Activated T-cell treated with anti-CD3 and anti-CD28 coated beads for 48 hours (primary cell): Measurements from ENCODE around the gene KCTD11.
A peak's percentile ranks its signal among the peaks of the same experiment; 100 is the strongest.
"Not testable (repeated sequence)": the region's sequence is repeated elsewhere in the genome, so short reads cannot be mapped to it uniquely, and the experiment has no call there.

Source experiments
- DNase-seq: peaks from one replicate; pipeline ENCODE4 v3.0.0-alpha.2; 2020; ENCODE audit warnings: low read depth

The KCTD11 gene

DNA sequence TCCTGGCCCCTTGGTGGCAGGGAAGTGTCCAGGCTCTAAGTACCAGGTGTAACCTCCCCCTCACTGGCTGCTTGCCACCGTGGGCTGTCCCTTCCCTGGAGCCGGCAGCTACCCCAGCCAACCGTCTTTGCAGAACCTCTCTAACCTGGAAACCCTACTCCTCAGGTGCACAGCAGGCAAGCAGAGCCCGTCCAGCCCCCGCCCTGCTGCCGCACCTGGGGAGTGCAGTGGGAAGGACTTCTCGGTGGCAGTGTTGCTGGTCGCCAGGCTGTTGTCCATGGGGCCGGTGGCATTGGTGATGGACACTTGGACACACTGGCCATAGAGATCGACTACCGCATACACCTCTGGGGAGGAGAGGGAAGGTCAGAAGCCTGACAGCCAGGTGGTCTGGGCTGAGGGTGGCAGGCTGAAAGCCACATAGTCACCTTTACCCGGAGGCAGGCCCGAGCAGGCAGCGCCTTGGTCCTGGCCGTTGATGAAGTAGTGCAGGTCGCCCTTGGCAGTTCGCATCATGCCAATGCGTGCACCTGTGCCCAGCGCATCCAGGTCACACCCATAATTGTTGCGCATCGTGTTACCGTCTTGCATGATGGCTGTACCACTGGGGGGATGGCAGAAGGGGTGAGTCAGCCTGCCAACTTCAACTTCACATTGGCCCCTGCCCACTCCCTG is 29.3 kb upstream of the KCTD11 start:
- DNase-seq, result no peak

DNA sequence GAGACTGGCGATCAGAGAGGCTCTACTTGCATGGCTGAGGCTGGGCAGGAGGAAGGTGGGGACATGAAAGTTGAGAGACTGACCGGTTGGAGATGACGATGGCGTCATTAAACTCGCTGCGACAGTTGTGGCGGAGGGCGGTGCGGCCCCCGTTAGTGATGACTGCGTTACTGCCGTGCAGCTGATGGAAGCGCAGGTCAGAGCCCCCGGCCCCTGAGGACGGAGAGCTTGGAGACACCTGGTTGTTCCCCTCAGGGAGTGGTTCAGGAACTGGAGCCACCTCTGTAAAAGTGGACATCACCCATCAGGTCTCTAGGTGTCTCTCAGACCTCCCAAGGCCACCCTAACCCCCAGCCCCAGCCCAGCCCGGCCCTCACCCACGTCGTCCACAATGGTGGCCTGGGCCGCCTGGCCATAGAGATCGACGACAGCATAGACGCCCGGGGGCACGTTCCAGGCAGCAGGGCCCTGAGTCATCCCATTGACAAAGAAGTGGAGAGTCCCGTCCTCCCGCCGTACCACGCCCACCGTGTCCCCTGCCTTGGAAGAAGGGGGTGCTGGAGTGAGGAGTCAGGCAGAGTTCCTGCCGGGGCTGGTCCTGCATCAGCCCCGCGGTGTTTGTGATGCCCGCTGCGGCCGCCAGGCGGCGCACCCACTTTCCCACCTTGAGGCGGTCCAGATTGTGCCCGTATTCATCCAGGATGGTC is 28.1 kb upstream of the KCTD11 start:
- DNase-seq, result peak; percentile 52

DNA sequence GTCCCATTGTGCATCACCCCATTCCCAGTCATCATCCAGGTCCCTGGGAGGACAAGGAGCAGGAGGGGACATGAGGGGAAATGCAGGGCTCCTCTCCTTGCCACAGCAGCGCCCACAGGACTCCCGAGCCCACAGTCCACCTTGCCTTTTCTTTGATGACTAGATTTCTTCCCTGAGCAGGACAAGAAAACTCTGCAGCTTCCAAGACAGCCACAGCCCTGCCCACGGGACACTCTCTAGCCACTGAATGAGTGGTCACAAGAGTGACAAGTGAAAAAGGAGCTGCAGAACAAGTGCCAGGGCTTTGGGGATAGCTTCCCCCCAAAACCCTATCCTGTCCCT is 27.6 kb upstream of the KCTD11 start:
- DNase-seq, result no peak

DNA sequence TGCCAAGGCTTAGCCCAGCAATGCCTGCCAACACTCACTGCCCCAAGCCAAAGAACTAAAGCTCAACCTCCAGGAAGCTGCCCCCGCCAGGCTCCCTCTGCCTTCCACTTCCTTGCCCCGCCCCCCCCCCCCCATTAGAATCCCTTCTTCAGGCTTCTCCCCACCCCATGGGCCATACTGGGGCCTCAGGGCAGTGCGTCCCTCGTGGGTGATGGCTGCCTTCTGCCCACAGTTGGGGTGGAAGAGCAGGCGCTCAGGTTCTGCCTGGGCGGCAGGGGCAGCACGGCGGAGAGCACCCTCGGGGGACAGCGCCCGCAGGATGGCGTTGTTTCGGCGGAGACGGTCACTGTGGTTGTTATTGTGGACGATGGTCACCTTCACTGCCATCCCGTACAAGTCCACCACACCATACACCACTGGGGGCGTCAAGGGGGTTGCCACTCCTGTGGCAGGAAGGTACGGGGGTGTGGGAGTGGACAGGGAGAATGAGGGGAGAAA is 26.9 kb upstream of the KCTD11 start:
- DNase-seq, result no peak

DNA sequence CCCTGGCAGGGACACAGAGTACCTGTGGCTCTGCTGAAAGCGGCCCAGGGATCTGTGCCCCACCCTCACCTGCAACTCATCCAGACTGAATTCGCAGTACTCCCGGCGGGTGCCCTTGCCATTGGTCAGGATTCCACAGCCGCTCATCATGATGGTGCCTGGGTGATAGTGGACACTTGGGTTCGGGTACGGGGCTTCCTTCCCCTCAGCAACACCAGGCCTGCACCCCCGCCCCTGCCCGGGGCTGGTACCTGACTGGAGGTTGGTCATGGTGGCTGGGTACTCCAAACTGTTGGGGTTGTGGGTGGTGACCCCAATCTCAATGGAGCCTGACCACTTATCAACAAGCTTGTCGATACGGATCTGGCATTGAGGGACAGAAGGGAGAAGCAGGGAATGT is 25.8 kb upstream of the KCTD11 start:
- DNase-seq, result no peak

DNA sequence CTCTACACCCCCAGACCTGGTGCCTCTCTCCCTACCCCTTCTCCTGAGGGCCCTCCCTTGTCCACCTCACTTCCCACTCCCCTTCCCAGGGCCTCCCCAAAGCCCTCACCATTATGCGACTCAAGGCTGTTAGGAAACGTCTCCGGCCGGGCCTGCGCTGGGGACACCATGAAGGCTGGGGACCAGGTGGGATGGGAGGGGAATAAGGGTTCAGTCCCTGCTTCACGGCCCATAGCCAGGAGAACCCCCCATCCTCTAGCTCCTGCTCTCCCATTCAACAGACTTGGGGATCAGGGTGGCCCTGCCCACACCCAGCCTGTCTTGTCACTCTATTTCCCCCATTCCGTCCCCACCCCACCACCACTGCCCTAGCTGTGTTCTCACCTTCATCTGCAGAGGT is 24.9 kb upstream of the KCTD11 start:
- DNase-seq, result no peak

DNA sequence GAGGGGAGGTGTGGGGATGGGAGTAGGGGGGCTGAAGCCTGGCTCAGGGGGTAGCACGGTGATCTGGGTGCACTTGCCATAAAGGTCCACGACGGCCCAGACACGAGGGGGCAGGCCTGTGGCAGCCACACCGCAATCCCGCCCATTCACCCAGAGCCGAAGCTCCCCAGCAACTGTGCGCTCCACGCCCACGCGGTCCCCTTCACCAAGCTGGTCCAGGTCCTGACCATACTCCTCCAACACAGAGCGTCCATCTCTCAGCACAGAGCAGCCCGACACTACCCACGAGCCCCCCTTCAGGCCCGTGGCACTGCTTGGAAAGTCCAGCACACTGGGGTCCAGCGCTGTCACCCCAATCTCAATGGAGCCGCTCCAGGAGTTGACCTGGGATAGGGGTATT is 24.5 kb upstream of the KCTD11 start:
- no peak for DNase-seq

DNA sequence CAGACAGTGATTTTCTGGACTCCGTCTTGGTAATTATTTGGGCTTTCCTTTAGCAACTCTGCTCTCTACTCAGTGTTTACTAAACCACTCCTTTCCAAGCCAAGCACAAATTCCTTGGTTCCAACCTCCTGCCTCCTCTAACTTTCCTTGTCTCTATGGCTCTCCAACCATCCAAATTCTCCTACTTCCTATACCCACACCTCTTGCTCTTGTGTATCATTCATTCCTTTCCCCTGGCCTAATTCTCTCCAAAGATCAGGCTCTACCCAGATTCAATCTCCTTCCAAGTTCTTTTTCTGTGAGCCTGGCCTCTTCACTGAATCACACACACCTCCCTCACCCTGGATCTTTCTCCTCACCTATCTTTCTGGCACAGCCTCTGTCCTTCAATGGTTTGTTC is 24.0 kb upstream of the KCTD11 start:
- DNase-seq, result no peak

DNA sequence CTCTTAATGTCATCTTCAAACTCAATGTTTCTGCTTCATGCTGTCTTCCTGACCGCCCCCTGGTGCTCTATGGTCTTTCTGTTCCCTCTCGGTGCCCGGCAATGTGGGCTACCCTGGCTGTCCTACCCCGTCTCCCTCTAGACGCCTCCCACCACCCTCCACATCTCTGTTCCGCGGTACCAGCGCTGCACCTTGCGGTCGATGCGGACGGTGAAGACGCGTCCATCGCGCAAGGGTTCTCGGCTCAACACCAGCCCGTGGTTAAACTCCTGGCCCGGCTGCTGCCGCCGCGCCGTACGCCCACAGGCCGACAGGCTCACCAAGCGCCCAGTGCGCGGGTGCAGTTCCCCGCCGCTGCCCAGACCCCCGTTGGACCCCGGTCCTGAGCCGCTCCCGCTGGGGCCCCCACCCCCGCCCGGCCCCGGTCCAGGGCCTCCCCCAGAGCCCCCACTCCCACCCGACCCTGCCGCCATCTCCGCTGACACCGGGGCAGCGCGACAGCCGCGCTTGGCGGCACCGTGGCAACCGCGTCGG is 23.1 kb upstream of the KCTD11 start, which contains the start of gene NEURL4:
Gene NEURL4, minus strand, starts transcription at position 496 of the 534 bp plus-strand sequence. Its CDS starts 23 bp downstream, at position 473.
- no peak for DNase-seq

DNA sequence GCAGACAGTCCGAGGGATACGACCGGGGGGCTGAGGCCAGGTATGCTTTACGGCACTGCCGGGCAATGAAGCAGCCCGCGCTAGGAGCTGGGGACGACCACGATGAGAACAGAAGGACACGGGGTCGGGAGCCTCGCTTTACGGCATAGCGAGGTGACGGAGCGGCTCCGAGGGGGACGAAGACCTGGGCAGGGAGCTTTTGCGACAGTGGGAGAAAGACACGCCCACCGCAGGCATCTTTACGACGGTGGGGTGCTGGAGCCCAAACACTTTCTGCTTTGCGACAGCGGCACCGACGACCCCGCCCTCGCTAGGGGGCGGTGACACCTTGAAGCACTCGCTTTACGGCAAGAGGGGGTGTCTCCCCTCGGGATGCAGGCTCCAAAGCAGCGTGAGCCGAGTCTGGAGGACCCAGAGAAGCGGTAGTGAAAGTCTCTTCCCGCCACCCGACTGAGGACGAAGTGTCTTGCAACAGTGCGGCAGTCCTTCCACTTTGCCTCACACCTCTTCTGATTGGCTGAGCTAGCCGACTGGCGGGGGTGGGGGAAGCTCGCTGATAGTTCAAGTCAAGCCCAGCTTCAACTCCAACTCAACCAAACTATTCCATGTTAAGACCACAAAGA is 22.5 kb upstream of the KCTD11 start:
- peak; percentile 93 for DNase-seq

DNA sequence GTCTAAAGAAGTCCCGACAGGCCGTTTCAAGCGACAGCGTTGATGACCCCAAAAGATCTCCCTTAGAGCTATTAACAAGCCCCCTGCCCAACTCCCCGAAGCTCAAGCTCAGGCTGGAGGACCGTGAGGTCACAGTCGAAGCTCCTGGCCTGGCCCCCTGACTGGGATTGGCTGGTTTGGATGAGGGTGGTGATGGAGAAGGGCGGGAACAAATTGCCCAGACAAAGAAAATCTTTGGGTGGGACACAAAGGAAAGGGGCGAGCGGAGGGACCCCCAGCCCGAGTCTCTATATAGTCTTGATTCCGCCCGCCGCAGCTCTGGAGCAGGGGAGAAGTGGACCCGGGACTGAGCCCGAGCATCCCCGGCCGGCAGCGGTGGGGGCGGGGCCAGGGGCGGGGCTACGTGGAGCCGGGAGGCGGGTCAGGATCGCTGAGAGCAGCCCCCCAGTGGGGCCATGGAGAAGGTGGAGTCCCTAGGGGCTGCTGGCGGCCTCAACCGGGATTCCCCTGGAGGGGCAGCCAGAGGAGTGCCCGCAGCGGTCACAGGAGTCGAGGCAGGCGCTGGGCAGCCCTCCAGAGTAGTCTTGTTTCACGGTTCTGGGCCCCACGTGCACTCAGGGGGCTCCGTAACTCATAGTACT is 21.8 kb upstream of the KCTD11 start:
- peak; percentile 74 for DNase-seq

DNA sequence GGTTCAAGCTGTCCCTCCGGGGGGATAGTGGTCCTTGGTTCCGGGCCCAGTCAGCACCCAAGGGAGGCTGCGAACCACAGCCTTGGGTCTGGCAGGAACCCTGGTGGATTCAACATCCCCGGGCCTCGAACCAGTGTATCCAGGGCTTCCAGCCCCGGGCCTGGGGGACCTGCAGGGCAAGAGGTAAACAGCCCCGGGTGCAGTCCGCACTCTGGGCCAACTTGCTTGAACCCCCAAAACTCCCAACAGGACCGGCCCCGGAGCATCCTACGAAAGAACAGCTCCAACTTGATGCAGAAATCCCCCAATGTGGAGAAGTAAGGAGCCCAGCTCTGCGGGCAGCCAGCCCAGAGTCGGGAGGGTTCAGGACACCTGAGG is 21.3 kb upstream of the KCTD11 start:
- DNase-seq, result no peak

DNA sequence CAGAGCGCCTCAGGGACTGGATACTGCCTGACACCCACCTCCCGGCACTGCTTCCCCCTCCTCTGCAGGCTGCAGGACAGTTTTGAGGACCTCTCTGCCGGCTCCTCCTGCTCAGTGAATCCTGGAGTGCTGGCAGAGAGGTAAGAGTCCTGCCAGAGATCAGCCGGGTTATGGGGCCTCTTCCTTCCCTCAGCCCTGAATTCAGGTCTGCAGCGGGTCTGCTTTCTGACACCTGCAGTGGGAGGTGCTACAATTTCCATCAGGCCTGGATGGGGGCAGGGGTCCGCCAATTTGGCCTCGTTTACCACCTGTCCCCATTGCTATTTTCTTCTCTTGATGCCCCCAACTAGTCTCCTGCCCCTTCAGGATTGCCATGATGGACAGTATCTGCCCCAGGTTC is 19.9 kb upstream of the KCTD11 start:
- no peak for DNase-seq

DNA sequence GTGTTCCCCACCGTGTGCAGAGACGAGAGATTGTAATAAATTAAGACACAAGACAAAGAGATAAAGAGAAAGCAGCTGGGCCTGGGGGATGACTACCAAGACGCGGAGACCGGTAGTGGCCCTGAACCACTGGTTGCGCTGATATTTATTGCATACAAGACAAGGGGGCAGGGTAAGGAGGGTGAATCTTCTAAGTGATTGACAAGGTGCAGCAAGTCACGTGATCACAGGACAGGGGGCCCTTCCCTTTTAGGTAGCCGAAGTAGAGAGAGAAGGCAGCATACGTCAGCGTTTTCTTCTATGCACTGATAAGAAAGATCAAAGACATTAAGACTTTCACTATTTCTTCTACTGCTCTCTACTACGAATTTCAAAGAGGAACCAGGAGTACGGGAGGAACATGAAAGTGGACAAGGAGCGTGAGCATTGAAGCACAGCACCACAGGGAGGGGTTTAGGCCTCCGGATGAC is 19.3 kb upstream of the KCTD11 start:
- DNase-seq, result not testable (repeated sequence)

DNA sequence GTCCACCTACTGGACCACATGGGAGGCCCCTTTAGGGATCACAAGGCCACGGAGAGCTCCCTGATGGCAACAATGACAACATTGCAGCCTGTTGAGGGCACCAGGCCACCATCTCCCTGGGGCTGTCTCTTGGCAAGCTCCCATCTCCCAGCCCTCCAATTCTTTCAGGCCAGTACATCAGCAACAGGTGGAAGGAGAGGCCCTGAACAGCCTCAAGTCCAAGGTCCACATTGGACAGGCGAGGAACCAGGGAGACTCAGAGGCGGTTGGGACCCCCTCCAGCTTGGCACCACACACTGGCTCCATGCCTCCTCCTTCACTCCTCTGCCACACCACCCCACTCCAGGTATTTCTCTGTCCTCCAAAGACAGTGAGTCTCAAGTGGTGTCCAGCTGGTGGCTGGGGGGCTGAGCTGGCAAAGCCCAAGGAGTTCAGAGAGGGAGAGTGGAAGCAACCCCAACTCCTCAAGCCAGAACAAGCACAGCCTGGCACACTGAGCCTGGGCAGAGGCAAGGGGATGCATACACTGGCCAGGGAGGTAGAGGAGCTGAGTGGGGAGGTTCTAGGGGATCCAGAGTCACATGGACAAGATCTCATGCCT is 16.9 kb upstream of the KCTD11 start:
- no peak for DNase-seq

DNA sequence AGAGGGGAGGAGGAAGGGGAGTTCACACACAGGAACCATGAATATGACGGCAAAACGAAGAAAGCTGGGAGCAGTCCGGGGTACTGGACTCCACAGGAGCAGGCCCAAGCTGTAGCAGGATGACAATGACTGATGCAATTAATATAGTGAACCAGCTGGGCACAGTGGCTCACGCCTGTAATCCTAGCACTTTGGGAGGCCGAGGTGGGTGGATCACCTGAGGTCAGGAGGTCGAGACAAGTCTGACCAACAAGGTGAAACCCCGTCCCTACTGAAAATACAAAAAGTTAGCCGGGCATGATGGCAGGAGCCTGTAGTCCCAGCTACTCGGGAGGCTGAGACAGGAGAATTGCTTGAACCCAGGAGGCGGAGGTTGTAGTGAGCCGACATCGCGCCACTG is 16.2 kb upstream of the KCTD11 start:
- not testable (repeated sequence) for DNase-seq

DNA sequence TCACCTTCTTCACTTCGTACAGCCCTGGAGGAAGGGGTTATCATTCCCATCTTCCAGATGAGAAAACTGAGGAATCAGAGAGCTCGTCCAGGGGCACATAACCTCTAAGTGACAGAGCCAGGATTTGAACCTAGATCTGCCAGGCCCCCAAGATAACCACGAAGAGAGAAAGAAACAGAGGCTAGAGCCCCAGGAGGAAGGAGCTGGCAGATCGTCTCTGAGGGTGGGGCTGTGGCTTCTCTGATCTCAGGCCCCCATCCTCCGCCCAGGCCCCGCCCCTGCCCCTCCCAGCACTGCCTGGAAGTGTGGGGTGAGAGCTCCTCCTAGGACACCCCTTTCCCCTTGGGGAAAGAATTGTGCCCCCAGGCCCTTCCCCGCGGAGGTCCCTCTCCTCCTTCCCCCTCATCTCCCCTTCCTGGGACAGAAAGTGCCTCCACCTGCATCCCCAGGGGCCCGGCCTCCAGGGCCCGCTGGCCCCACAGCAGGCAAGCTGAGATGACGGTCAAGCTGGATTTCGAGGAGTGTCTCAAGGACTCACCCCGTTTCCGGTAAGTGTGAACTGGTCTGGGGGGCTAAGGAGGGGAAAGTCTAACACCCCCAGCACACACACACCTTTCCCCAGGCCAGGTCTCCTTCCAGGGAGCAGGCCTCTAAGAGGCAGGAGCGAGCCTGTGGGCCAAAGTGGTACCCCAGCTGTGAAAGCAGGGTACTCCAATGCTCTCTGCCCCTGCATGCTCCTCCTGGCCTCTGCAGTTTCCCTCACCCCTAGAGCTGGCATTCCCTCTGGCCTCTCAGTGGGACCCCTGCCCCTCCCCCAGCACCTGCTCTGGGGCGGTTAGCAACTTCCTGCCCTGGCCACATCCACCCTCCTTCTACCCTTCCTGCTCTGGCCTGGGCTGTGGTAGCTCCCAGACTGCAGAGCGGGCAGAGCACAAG is 15.5 kb upstream of the KCTD11 start, which contains the start of gene ACAP1:
Gene ACAP1, plus strand, starts transcription at position 290 of the 936 bp plus-strand sequence. Its CDS starts 206 bp downstream, at position 496.
- peak; percentile 83 for DNase-seq

DNA sequence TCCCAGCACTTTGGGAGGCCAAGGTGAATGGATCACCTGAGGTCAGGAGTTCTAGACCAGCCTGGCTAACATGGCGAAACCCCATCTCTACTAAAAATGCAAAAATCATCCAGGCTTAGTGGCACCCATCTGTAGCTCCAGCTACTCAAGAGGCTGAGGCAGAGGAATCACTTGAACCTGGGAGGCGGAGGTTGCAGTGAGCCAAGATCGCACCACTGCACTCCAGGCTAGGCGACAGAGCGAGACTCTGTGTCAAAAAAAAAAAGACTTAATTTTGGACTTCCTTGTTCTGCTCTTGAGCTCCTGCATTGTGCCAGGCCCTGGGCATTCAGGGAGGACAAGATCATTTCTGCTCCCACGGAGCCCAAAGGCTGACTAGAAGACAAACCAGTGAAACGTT is 14.4 kb upstream of the KCTD11 start:
- DNase-seq, result not testable (repeated sequence)

DNA sequence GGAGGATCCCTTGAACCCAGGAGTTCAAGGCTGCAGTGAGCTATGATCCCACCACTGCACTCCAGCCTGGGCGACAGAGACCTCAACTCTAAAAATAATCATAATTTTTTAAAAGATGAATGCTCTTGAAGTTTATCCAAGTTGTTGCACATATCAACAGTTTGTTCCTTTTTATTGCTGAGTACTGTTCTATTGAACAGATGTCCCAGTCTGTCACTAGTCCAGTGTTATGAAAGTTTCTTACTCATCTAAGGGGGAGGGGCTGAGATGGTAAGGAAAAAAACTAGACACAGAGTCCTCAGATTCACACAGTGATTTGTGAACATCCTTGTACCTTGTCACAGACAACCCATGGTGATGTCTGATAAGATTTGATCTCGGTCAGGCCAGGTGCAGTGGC is 11.8 kb upstream of the KCTD11 start:
- DNase-seq, result no peak

DNA sequence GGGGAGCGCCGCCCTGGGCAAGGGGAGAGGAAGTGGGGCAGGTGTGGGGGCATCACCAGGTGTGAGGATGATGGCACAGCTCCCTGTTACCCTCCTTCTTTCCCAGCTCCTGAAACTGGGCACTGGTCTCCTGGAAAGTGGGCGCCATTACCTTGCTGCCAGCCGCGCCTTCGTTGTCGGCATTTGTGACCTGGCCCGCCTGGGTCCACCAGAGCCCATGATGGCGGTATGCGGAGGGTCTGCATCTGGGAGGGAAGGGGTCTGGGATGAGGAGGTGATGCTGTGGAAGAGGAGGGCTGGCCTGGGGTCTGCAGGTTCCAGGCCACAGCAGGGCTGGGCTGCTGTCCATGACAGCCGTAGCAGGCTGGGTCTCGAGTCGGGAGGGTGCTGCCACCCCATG is 10.1 kb upstream of the KCTD11 start:
- DNase-seq, result no peak

DNA sequence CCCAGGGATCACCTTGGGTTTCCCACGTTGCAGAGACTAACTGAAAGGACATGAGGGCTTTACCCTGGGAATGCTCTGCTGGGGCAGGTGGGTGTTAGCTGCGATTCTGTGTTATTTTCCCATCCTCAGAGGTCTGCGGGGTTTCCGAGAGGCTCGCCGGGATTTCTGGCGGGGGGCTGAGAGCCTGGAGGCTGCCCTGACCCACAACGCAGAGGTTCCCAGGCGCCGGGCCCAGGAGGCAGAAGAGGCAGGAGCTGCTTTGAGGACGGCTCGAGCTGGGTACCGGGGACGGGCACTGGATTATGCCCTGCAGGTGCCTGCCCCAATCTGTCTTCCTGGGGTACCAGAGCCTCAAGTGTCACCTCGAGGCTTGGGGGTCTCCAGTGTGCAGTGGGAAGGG is 8.7 kb upstream of the KCTD11 start:
- DNase-seq, result no peak
